ENCODE results near the gene EN1.

EN1 gene

DNA sequence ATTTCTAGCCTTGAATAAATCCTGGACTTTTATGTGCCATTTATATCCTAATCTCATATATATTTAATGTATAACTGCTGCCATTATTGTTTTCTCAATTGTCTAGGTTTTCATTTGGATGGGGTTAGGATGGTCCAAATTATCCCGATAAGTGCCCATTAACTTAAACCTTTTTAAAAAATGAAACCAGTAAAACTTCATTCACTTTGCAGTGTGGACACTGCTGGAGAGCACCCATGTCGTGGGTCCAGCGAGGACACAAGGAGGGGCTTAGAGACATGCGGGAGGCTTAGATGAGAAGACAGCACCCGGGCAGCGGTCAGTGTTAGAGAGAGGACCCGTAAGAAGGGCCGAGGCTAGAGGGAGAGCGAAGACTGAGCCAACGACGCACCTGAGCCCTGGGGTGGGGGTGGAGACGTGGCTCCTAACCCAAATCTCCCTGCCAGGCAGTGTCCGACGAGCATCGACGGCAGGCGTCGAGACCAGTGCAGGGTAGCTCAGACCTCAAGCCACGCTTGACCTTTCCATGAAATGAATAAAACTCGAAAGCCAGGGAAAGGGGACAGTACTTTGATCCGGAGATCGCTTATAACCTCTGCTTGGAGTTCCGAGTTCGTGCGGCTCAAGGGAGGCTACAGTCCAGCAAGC is 9.0 kb upstream of the EN1 start:
- DNase-seq = no peak

DNA sequence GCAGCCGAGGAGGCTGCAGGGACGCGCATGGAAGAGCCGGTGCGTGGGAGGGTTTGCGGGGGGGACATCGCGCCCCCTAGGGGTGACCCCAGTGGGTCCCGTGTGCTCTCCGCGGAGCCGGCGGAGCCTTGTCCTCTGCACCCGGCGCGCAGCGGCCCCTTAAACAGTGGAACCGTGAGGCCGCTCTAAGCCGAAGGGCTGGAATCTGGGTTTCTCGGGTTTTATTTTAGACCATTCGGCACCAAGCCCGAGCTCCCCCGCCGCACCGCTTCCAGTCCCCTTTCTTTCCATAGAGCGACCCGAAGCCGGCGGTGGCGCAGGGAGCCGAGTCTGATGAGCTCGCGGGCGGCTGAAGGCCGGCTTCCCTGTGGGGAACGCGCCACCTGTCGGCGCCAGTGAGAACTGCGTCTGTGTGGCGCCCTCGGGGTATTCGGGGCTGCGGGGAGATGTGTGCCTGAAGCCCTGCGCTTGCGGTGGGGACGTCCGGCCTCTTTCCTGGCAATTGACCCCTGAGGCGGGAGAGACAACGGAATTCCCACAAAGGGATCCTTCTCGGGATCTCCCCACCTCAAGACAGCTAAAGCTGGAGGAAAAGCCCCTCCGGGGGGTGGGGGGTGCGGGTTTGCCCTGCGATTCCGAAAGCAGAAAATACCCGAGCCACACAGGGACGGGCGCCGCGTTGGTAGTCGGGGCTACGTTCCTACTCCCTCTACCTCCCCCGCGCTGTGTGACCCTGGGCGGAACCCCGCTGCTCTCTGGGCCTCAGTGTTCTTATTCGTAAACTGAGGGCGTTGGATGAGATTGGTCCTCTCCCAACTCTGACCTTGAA is 8.2 kb upstream of the EN1 start:
- DNase-seq = peak in 53 of 56 donors; percentile 9 to 83 (median 45)

DNA sequence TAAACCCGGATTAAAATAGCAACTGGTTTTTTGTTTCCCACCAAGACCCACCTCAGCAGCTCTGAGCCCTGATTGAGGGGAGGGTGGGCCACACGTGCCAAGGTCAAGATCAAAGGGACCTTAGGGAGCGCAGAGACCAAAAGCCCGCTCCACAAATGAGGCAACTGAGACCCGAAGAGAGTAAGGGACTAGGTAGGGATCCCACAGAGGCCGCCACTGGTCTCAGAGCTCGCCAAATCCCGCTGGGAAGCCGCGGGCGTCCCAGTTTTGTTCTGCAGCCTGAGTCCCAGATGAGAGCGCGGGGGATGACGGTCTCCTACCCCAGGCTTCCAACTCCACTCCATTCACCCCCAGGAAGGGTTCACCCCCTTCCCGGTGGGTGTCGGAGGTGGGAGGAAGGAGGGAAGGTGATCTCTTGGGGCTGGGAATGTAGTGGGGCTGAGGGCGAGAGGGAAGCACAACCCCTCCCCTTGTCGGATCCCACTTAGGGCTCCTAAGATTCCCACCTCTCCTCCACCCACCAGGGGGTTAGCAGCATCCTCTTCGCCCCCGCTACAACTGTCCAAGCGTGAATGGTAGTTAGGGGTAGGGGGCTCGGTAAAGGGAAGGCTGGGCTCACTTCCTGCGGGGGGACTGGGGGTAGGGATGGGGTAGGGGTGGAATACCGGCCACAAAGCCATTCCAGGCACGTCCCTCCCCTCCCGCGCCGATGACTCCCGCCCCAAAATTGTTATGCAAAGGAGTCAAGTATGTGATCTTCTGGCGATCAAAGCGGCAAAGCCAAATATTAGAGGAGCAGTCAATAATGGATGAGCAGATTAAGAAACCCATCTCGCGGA is 7.3 kb upstream of the EN1 start:
- no peak for DNase-seq

DNA sequence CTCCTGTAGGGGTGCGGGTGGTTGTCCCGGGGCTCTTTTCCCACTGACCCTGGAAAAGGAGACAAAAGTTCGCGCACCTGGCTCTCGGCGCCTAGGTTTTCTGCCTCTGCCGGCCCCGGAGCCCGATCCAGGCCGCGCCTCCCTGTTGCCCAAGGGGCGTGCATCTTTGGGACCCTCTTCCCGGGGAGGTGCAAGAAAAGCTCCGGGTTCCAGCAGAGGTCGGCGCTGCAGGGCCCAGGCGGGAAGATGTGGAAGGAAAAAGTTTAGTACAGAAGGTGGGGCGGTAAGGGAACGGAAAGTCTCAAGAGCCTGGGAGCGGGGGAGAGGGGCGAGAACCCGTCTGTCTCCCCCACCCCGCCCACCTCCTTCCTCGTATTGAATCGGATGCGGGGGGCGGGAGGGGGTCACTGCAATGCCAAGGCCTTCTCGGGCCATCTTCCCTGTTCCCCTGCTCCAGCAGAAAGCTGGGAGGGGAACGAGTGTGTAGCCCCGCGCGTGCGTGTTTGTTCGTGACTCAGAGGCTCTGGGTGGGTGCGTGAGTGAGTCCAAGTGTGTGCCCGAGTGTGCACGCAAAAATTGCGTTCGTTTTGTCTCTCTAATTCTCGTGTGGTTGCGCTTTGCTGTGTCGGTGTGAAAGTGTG is 6.3 kb upstream of the EN1 start:
- DNase-seq = no peak

DNA sequence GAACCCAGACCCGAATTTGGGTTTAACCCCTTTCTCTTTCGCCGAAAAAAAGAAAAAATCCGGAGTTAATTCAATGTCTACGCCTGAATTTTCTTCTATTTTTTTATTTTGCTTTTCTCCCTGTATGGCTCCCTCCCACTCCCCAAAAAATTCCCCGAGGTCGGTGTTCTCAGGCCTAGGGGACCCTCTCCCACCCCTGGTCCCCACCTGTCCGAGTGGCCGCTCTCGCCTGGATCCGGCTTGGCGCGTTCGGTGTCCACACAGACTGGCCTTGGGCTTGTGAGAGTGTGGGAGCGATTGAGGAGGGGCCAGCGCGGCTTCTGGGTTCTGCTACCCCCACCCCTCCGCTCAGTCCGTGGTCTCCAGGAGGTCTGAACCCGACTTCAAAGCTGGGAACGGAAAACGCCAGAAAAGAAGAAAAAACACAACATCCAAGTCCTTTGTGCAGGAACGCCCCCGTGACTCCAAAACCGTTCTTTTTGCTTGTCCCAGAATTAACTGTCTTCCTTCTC is 5.7 kb upstream of the EN1 start:
- no peak for DNase-seq

DNA sequence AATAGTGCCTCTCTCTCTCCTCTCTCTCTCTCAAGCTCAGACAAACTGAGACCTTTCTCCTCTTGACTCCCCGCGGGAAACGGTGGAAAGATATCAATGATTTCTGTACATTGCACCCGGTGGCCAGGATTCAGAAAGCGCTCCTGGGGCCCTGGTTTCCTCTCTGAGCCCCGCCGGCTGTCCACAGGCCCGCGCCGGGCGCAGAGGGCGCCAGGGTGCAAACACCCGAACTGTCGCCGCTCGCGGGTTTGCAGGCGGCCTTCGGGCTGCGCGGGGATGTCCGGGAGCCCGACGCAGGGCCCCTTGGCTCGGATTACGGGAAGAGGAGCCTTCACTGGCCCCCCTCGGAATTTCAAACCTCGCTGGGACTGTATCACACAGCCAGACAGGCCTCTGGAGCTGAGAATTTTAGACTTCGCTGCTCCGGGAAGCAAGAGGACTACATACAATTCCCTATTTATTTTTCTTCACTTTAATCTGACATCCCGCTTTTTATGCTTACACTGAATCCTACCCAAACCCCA is 5.2 kb upstream of the EN1 start:
- no peak for DNase-seq

DNA sequence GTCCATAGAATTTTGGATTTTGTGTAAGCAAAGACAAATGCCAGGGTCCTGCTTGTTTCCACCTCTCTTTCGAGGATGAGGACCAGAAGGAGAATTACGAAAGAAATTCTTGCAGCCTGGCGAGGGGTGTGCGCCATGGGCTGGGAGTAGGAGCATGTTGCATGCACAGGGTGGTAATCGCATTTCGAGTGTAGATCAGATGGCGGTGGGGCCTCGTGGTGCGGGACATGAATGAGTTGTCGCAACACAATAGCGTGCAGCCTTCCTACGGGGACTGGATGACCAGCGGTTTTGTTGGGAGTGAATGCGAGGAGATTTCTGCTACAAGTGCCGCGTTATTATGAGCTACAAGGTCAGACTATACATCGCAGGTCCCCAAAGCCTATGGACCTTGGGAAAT is 4.2 kb upstream of the EN1 start:
- DNase-seq = no peak

DNA sequence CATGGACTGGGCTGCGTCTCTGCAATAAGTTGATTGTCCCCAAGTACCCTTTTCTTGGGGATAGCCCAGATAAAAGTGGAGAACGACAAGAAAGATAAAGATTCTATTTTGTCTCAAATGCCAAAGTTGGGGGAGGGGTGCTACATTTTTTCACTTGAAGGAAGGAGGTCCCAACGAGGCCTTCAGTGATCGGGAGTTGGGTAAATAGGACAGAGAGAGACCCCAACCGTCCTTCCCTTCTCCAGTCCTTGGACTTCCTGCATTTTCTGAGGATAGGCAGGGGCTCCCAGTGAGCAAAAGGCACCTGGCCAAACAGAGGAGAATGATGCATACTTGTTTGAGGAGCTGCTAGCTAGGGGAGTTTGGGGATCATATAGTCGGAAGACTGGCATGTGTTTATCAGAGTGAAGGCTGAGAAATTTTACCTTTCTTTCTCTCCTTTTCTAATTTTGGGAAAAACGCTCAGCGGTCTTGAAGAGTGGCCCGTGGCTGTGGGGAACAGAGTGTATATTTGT is 3.5 kb upstream of the EN1 start:
- no peak for DNase-seq

DNA sequence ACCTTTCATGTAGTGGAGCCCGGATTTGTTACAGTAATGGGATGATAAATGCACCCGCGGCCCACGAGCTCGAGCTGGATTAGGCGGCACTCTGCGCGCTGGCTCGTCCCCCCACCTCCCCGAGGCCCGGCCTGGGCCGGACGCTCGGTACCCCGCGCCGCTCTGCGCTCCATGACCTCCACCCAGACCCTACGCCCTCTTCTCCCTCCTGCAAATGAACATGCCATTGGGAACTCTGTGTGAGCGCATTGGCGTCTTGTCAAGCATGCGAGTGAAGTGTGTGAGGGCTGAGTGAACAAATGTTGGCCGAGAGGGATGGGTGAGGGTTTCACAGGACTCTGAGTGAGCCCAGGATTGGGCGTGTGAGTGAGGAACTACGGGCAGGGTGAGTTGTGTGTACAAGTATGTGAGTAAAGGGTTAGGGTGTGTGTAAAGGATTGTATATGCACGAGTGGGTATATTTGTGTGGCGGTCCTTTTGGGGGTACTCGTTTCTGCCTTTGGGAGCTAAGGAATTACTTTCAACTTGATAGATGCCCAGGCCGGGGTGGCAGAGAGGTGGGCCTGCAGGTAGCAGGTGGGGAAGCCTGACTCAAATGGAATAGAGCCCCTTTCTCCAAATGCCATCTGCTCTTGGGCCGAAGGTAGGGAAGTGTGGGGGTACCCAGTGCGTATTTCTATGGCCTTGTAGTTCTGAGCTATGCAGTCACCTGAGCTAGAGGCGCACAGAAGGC is 2.9 kb upstream of the EN1 start:
- DNase-seq = no peak

DNA sequence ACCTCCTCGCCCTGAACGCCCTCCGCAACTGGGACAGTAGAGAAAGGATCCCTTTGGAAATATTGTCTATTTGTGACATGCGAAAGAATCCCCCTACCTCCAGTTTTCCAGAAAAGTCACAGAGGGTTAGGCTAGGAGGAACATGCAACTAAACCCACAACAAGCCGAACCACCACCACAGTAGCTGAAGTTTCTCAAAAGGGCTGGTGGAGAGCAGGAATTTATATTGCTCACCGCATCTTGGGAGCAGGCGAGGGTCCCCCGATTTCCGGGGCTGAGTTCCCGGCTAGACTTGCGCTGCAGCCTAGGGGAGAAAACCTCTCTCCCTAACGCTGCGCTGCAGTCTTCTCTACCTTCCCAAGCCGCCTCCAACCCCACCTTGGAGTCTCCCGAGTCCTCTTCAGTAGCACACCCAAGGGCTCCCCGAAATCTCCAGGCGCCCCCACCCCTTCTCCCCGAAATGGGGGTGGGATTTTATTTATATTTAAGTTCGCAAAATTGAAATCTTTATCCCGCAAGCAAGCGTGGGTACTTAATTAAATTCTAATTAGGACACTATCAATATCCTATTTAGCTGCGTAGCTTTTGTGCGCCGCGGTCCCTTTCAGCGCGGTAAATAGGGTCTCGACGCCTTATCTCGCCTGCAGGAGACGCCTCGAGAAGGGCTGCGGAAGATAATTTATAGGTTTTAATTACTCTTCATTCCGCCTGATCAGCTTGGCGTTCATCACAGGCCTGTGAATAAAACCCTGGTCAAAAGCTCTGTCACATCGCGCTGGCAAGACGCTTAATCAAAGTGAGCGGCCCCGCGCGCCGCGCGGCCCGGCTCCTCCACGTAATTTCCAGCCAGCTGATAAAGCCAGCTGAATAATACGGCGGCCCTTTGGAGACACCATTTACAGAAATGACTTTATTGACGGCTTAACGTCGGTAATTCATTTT is 2.0 kb upstream of the EN1 start:
- DNase-seq = no peak

DNA sequence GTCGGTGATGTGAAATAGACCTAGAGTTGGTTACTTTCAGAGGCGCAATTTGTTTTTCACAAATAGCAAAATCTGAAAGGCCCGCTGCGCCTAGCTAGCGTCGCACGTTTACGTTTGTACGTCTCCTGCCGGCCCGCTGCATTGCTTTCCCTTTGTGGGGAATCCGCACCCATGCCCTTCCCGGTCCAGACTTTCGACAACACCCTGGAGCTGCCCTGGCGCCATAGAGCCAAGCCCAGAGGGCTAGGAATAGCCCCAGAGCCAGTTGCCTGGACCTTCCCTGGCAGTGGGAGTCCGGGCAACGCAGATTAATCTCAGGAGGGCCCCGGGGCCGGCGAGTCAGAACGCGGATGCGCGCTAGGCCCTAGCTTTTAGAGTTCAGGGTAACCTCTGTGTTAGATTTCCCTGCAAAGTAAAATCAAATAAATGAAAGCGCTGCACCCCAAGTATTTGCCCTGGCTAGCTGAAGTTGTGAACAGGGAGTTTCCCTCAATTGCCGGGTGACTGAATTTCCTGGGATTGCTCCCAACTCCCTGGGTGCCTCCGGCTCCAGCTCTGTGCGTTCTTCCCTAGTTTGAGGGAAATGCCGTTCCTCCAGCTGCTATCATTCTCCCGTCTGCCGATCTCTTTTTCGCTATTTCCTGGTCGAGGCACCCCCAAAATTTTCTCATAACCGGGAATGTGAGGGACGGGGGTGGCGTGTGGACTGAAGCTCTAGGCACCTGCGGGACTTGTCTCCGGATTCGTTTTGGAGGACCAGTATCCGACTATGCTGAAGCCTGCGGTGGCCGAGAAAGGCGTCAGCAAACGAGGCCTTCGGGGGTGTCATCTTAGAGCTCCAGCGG is 1.2 kb upstream of the EN1 start:
- no peak for DNase-seq

DNA sequence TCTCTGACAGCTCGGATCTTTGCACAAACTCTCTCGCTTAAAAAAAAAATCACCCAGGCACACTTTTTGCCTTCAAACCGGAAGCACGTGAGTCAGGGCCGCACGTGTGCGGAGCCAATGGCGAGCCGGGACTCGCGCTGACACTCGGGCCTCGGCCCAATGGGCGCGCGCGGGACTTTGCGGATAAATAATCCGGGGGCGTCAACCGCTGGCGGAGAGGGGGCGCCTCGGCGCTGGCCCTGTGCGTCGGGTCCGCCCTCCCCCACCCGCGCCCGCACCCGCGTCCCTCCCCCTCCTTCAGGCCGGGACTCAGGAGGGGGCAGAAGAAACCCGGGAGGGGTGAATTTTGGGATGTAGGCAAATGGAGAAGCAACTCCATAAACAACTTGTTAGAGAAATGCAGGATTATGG is 319 bp upstream of the EN1 start:
- DNase-seq = no peak

DNA sequence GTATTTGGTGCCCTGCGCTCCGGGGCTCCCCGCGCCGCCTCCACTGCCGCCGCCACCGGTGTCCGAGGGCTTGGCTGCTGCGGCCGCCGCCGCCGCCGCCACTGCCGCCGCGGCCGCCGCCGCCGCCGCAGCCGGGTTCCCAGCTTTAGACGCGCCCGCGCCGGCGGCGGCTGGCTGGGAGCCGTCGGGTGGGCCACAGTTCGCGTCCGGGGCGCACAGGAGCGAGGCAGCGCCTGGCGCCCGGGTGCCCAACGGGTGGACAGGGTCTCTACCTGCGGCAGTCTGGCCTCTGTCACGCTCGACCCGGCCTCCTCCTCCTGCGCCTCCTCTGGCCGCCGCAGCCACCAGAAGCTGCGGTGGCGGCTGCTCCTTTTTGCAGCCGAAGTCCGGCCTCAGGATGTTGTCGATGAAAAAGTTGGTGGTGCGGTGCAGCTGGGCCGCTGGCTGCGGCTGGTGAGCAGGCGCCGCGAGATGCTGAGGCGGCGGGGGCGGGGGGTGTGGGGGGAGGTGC is 951 bp downstream of the EN1 start:
- no peak for DNase-seq

DNA sequence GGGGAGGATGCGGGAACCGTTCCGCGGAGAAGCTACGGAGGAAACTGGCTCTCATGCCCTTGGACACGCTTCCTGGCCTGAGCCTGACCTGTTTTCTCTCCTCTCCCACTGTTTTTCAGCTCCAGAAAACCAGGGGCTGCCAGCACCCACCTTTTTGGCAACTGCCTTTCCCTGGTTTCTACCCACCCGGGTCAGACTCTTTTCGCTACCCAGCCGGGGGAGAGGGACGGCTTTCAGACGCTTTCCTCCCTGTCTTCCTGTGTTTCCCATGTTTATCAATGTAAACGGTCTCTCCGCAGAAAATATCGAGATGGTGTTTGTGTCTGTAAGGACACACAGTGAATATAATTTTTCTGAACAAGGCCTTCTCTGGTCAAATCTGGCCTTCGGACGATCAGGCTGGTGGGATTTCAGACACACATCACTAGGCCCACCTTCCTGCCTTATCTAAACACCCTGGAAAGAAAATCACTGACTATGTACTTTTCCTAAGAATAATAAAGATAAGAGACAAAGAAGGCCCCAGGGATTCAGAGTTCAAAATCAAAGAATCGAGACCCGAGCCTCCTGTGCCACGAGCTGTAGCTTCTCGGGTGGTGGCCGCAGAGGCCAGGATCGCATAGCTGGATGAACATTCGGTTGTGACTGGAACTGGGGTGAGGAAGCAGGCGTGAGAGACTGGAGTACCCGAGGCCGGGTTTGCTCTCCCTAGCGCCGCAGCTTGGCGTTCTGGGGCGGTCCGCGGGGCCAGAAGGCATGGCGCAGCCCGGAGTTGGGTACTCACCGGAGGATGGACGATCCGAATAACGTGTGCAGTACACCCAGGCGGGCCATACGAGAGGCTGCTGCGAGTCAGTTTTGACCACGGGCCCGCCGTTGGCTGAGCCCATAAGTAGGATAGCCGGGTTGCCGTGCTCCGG is 1.7 kb downstream of the EN1 start:
- DNase-seq = no peak

DNA sequence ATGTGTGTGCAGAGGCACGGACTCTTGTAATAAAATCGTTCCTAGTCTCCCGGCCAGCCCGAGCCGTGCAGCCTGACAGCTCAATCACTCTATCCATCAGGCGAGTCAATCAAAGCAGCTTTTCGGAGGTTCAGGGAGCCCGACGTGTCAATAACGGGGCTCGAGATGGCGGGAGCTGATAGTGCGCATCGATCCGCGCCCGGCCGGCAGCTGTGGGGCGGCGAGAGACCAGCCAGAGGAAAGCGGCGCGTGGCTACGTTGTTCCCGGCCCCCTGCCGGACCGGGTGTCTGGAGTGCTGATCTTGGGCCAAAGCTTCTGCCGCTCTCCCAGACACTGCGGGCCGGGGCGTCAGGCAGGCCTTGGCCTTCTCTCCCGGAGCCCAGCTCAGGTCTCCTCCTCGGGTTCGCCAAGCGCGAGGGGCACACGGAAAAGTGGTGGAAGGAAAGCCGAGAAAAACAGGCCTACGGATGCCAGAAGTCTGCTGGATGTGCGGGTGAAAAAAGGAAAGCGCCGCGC is 2.4 kb downstream of the EN1 start:
- DNase-seq = no peak

DNA sequence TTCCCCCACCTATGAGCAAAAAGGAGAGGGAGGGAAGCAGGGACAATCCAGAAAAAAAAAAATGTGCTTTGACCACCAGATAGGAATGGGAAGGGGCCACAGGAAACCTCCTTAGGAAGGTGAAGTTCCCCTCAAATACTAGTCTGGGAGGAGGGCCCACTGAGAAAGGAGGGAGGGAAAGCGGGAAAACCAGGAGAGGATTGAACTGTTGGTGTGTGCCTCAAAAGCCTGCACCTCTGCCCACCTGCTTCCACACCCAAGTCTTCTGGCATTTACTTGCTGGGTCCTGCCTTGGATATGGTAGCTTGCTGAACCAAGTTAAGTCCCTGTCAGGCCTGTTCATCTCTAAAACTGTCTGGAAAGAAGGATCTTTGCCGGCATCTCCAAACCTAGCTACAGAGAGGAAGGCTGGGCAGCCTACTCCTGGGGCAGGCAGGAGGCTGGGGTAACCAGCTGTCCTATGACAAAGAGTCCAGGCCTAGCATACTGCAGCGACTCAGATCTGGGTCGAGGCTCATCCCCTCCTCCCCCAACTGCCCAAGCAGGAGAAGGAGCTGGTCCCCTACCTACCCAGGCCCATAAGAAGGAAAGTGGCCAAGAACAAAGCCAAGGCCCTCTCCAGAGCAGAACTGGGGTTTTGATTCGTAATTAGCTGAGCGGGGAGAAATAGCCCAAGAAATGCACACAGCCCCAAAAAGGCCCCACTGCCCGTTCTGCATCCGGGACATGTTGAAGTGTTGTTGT is 3.0 kb downstream of the EN1 start:
- DNase-seq = no peak

Data from amygdala (tissue), 56 donors.